ENCODE measurements around the gene TMEM44.

The TMEM44 gene

DNA sequence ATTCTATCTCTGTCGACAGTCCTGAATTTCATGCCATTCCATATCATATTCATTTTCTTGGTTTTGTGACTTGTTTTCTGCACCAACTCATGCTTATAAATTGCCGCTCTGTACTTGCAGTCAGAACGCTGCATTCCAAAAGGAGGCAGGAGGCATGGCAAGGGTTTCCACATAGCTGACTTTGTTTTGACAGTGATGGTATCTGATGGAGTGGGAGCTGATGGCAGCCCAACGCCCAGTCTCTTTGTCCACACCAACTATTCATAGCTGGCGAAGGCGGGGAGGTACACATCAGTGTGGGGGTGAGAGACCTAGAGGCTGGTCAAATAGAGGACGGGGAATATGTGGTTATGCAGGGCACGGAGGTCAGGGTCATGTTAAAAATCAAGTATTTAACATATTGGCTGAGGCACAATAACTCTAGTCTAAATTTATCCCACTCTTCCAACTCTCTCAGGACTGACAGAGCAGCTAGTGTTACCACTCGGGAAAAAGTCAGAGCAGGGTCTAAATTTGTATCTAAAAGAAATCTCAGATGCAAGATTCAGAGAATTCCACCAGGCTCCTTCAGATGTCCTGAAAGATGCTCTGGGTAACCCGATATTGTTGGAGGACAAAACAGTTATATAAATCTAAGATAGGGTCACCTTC lies 78.6 kb downstream of the TMEM44 start:
- POLR2A ChIA-PET, result no interaction called here
- no peaks in the 10 kb centered on the region for H3K36me3 ChIP-seq (ENCODE audit: control insufficient read depth in 2 of 2, insufficient read depth in 1 of 2, low read length in 2 of 2)
- no peak overlapping the region for H3K4me3 ChIP-seq (ENCODE audit: low read depth, low read length)
- H3K27ac ChIP-seq (ENCODE audit: extremely low read depth, low read depth, low read length), result no peak overlapping the region
- H3K4me1 ChIP-seq (ENCODE audit: control insufficient read depth, insufficient read depth, low read length), result no peaks in the 10 kb centered on the region
- CTCF ChIA-PET, result interaction anchor here (0.7 kb wide), 1 partner anchor 83 kb away, joined by 3 read pairs; no protein-coding TSS in a partner anchor
- no peaks in the 10 kb centered on the region for H3K9me3 ChIP-seq (ENCODE audit: control insufficient read depth, insufficient read depth, low read depth, low read length)
- TF ChIP-seq ZFHX2 (tag by site-specific recombination; conservative IDR thresholded peaks at IDR 0.05) (peak; percentile 36; the same call in 1 of the 2 replicates), RBAK (tag by site-specific recombination; IDR thresholded peaks at IDR 0.05) (no peak), HOXC10 (CRISPR knock-in tag; IDR thresholded peaks at IDR 0.05) (no peak), ZNF600 (tag by site-specific recombination; IDR thresholded peaks at IDR 0.05) (0 out of 2 replicates have a peak, but pooled peaks have one; percentile 24), ZNF585B (tag by site-specific recombination; IDR thresholded peaks at IDR 0.05) (no peak), EGR2 (tag by site-specific recombination; IDR thresholded peaks at IDR 0.05; ENCODE audit: low read depth) (peak; percentile 74), ZNF792 (tag by site-specific recombination; IDR thresholded peaks at IDR 0.05) (no peak), REPIN1 (tag by site-specific recombination; IDR thresholded peaks at IDR 0.05; ENCODE audit: low read depth) (no peak), ZNF677 (tag by site-specific recombination; IDR thresholded peaks at IDR 0.05) (no peak), ZNF561 (tag by site-specific recombination; IDR thresholded peaks at IDR 0.05; ENCODE audit: borderline replicate concordance) (no peak), ZFP41 (tag by site-specific recombination; IDR thresholded peaks at IDR 0.05; ENCODE audit: borderline replicate concordance) (no peak), ZNF473 (tag by site-specific recombination; IDR thresholded peaks at IDR 0.05) (no peak), OVOL3 (tag by site-specific recombination; IDR thresholded peaks at IDR 0.05) (no peak)
- TF ChIP-seq, protein P1, sequence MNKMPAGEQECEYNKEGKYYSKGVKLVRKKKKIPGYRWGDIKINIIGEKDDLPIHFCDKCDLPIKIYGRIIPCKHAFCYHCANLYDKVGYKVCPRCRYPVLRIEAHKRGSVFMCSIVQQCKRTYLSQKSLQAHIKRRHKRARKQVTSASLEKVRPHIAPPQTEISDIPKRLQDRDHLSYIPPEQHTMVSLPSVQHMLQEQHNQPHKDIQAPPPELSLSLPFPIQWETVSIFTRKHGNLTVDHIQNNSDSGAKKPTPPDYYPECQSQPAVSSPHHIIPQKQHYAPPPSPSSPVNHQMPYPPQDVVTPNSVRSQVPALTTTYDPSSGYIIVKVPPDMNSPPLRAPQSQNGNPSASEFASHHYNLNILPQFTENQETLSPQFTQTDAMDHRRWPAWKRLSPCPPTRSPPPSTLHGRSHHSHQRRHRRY (tag by site-specific recombination; IDR thresholded peaks at IDR 0.05), result no peak
- TF ChIP-seq, protein P2, sequence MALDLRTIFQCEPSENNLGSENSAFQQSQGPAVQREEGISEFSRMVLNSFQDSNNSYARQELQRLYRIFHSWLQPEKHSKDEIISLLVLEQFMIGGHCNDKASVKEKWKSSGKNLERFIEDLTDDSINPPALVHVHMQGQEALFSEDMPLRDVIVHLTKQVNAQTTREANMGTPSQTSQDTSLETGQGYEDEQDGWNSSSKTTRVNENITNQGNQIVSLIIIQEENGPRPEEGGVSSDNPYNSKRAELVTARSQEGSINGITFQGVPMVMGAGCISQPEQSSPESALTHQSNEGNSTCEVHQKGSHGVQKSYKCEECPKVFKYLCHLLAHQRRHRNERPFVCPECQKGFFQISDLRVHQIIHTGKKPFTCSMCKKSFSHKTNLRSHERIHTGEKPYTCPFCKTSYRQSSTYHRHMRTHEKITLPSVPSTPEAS (tag by site-specific recombination; IDR thresholded peaks at IDR 0.05), result no peak

DNA sequence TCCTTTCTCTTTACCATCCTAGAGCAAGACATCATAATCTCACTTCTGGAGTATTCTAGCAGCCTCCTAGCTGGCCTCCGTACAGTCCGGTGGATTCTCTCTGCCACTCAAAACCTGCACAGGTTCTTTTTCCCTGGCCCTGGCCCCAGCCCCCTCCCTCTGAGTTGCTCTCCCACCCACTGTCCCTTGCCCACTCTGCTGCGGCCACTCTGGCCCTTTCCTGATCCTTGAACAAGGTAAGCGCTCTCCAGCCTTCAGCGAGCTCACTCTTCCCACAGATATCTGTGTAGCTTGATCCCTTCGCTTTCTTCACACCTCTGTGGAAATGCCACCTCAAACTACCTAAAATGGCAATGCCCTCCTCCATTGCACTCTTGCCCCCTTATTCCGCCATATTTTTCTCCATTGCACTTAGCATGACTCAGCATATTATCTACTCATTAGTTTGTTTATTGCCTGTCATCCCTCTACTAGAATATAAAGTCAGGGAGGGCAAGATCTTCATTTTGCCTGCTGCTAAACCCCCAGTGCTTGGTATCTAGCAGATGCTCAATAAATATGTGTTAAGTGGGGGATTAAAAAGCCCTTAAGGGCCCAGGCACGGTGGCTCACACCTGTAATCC lies 80.8 kb downstream of the TMEM44 start:
- Histone ChIP-seq H3K36me3 (ENCODE audit: control insufficient read depth in 2 of 2, insufficient read depth in 1 of 2, low read length in 2 of 2) (no peaks in the 10 kb centered on the region), H3K4me3 (ENCODE audit: low read depth, low read length) (no peak overlapping the region), H3K4me1 (ENCODE audit: control insufficient read depth, insufficient read depth, low read length) (no peaks in the 10 kb centered on the region), H3K27ac (ENCODE audit: extremely low read depth, low read depth, low read length) (no peak overlapping the region), H3K9me3 (ENCODE audit: control insufficient read depth, insufficient read depth, low read depth, low read length) (no peaks in the 10 kb centered on the region)
- POLR2A ChIA-PET, result no interaction called here
- TF ChIP-seq HOXD13 (CRISPR knock-in tag; IDR thresholded peaks at IDR 0.05; ENCODE audit: borderline replicate concordance) (no peak), ZBTB8A (tag by site-specific recombination; IDR thresholded peaks at IDR 0.05) (peak; percentile 17; the same call in 1 of the 2 replicates), ZIC2 (tag by site-specific recombination; IDR thresholded peaks at IDR 0.05) (no peak)
- TF ChIP-seq, protein P3, sequence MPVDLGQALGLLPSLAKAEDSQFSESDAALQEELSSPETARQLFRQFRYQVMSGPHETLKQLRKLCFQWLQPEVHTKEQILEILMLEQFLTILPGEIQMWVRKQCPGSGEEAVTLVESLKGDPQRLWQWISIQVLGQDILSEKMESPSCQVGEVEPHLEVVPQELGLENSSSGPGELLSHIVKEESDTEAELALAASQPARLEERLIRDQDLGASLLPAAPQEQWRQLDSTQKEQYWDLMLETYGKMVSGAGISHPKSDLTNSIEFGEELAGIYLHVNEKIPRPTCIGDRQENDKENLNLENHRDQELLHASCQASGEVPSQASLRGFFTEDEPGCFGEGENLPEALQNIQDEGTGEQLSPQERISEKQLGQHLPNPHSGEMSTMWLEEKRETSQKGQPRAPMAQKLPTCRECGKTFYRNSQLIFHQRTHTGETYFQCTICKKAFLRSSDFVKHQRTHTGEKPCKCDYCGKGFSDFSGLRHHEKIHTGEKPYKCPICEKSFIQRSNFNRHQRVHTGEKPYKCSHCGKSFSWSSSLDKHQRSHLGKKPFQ (tag by site-specific recombination; IDR thresholded peaks at IDR 0.05), result no peak
- CTCF ChIA-PET, result no interaction called here

Measured in HEK293 (cell line).